ENCODE data around the gene PDXP. TPM values are rescaled to one million over a fixed set of nuclear protein-coding genes. Genes with fewer than 3 reads are reported as not detected.

Gene PDXP
- total and polyA plus RNA-seq, 9 of the 15 experiments (the other 6 are each of a cell fraction or from before 2014, with no cell fraction given): 7.9 to 54.2 (median 38.8) TPM

- BruUV-seq (replicated peaks): no TSS peak
- FAIRE-seq (no peak), DNase-seq (ENCODE audit: extremely low read depth in 1 of 4, low spot score in 3 of 4) (no peak), ATAC-seq (no peak)
- WGBS (ENCODE audit: insufficient coverage, low coverage, missing lambda C conversion rate): 29% methylated on average over 7 of the region's 7 CpGs
- H4K20me1 ChIP-seq (replicated peaks; ENCODE audit: control insufficient read depth, insufficient read depth, low read length): no peaks in the 10 kb centered on the region
- H3K9me3 ChIP-seq (replicated peaks; ENCODE audit: control insufficient read depth, insufficient read depth, low read depth, low read length): no peaks in the 10 kb centered on the region
- no peak overlapping the region for H2AFZ ChIP-seq (ENCODE audit: low read depth, low read length)
- ChIA-PET CTCF (ENCODE audit: low intra/inter-chr PET ratio) (no interaction called here), POLR2A (interaction anchor here (0.5 to 0.6 kb wide), 2 partner anchors 216 to 282 kb away, joined by 3 read pairs; no protein-coding TSS in a partner anchor)
- no peaks in the 10 kb centered on the region for H3K27me3 ChIP-seq (ENCODE audit: control insufficient read depth in 2 of 2, insufficient read depth in 2 of 2, low read length in 2 of 2)
- no peak overlapping the region for H3K4me2 ChIP-seq (ENCODE audit: insufficient read depth, low read length)
- 0 out of 4 replicates have a peak overlapping the region, but pooled peaks of 1 of the 2 experiments have one; percentile 13 for H3K9ac ChIP-seq (ENCODE audit: insufficient read depth in 1 of 2, low read depth in 2 of 2, low read length in 2 of 2)
- no peak overlapping the region for H3K27ac ChIP-seq (ENCODE audit: extremely low read depth, low read depth, low read length)
- no peak overlapping the region for H3K4me3 ChIP-seq
- no peak for TF ChIP-seq ZNF232 (CRISPR knock-in tag; IDR thresholded peaks at IDR 0.05)
- no peaks in the 10 kb centered on the region for H3K9me1 ChIP-seq (ENCODE audit: control insufficient read depth, insufficient read depth, low read length)
- intact Hi-C loops (cut with micrococcal nuclease) (no loop called here), in situ Hi-C loops (cut with MboI) (no loop called here)
- H3K36me3 ChIP-seq (ENCODE audit: control insufficient read depth, insufficient read depth, low read length): no peaks in the 10 kb centered on the region
- peaks cover 0 to 19% of the 10 kb centered on the region in 2 experiments; a peak in 2 of 5 replicates for H3K4me1 ChIP-seq (replicated peaks in 1 of 2; ENCODE audit: control insufficient read depth in 2 of 2, insufficient read depth in 2 of 2, low read length in 2 of 2)
- H3K79me2 ChIP-seq (ENCODE audit: control insufficient read depth, insufficient read depth, low read length): no peaks in the 10 kb centered on the region
Observed at GRCh38 chr22:37713761-37714160, 55.2 kb downstream of the PDXP start.

- Histone ChIP-seq H3K9me3 (replicated peaks; ENCODE audit: control insufficient read depth, insufficient read depth, low read depth, low read length) (no peaks in the 10 kb centered on the region), H3K4me2 (ENCODE audit: insufficient read depth, low read length) (no peak overlapping the region), H3K79me2 (ENCODE audit: control insufficient read depth, insufficient read depth, low read length) (no peaks in the 10 kb centered on the region), H3K36me3 (ENCODE audit: control insufficient read depth, insufficient read depth, low read length) (no peaks in the 10 kb centered on the region), H3K27ac (ENCODE audit: extremely low read depth, low read depth, low read length) (no peak overlapping the region), H3K27me3 (ENCODE audit: control insufficient read depth in 2 of 2, insufficient read depth in 2 of 2, low read length in 2 of 2) (no peaks in the 10 kb centered on the region), H3K9me1 (ENCODE audit: control insufficient read depth, insufficient read depth, low read length) (no peaks in the 10 kb centered on the region), H4K20me1 (replicated peaks; ENCODE audit: control insufficient read depth, insufficient read depth, low read length) (no peaks in the 10 kb centered on the region), H3K4me1 (replicated peaks in 1 of 2; ENCODE audit: control insufficient read depth in 2 of 2, insufficient read depth in 2 of 2, low read length in 2 of 2) (peaks cover 0 to 11% of the 10 kb centered on the region in 2 experiments; a peak in 2 of 5 replicates), H3K9ac (ENCODE audit: insufficient read depth in 1 of 2, low read depth in 2 of 2, low read length in 2 of 2) (no peak overlapping the region), H2AFZ (ENCODE audit: low read depth, low read length) (no peak overlapping the region), H3K4me3 (no peak overlapping the region)
- FAIRE-seq: no peak
- no peak for DNase-seq (ENCODE audit: extremely low read depth in 1 of 4, low spot score in 3 of 4)
- no peak for ATAC-seq
- CTCF ChIA-PET (ENCODE audit: low intra/inter-chr PET ratio): no interaction called here
- intact Hi-C loops (cut with micrococcal nuclease): no loop called here
- BruUV-seq (replicated peaks): no TSS peak
- TF ChIP-seq ZNF121 (CRISPR knock-in tag; conservative IDR thresholded peaks at IDR 0.05) (peak; percentile 72), RAD51 (IDR thresholded peaks at IDR 0.05; ENCODE audit: borderline replicate concordance, low read depth) (no peak)
- WGBS (ENCODE audit: insufficient coverage, low coverage, missing lambda C conversion rate): 50% methylated on average over 1 of the region's 2 CpGs
- POLR2A ChIA-PET: interaction anchor here (0.6 to 0.7 kb wide), 2 partner anchors 101 to 449 kb away, joined by 3 read pairs; no protein-coding TSS in a partner anchor
- in situ Hi-C loops (cut with MboI): no loop called here
Observed at GRCh38 chr22:37714634-37715033, 56.1 kb downstream of the PDXP start.
